ENCODE measurements around the gene PHYH. TPM values are rescaled to one million over a fixed set of nuclear protein-coding genes. Genes with fewer than 3 reads are reported as not detected.

The PHYH gene
- total RNA-seq, 2 experiments from 2014 or later: 14.4 to 16.6 TPM

- no peak overlapping the region for H3K27ac Mint-ChIP-seq
- H3K27me3 Mint-ChIP-seq: no peaks in the 10 kb centered on the region
- H3K36me3 Mint-ChIP-seq: no peaks in the 10 kb centered on the region
- no peaks in the 10 kb centered on the region for H3K4me1 Mint-ChIP-seq
- DNase-seq: no peak
- H3K4me3 Mint-ChIP-seq: no peak overlapping the region
- H3K9me3 Mint-ChIP-seq: no peaks in the 10 kb centered on the region
These were observed 68.1 kb downstream of the PHYH start for GRCh38 chr10:13231808-13232207.

DNA sequence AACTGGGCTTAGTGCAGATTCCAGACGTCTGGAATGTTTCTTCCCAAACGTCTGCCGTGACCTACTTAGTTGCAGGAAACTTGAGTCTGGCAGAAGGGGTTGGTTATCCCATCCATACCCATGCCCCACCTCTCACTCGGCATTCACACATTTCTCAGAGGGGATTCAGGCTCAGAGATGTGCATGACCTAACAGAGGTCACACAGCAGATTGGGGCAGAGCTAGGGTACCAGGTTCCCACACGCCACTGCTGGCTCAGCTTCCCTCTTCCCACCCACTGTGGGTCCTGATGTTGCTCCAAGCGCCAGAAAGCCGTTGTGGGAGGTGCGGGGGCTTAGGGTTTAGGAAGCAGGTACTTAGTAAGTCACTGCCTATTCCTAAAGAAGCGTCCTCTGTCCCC, 68.7 kb downstream of the PHYH start:
- Mint-ChIP-seq H3K27me3 (no peaks in the 10 kb centered on the region), H3K4me3 (no peak overlapping the region), H3K27ac (no peak overlapping the region), H3K4me1 (no peaks in the 10 kb centered on the region), H3K9me3 (no peaks in the 10 kb centered on the region), H3K36me3 (no peaks in the 10 kb centered on the region)
- DNase-seq: no peak

Other genes starting within 250 kb of the PHYH start
- 10 to 100 TPM; 30.8 to 32.9 TPM for gene OPTN, start 199.9 kb downstream of the PHYH start, total RNA-seq
- 10 to 100 TPM; 89.3 to 91.2 TPM for gene MCM10, start 138.5 kb downstream of the PHYH start, total RNA-seq
- not detected for gene UCMA, start 65.7 kb downstream of the PHYH start, total RNA-seq
- 10 to 100 TPM; 66.5 to 68.7 TPM for gene SEPHS1, start 48.2 kb upstream of the PHYH start, total RNA-seq
- gene BEND7, start 228.9 kb upstream of the PHYH start, total RNA-seq: not detected